22Rv1 (cell line): ENCODE measurements around the gene SPINDOC.

ENCODE experiments used
- ZFX ChIP-seq: fragments of 450-650 bp; IDR thresholded peaks from 2 replicates; pipeline ENCODE4 v1.6.1; 2017; ENCODE audit warnings: antibody characterized with exemption, borderline replicate concordance
- TF ChIP-seq, protein P1 (sequence below): fragments of 450-650 bp; IDR thresholded peaks from 2 replicates; pipeline ENCODE4 v1.5.1; 2017; ENCODE audit warnings: mild to moderate bottlenecking

- TF ChIP-seq, protein P1, sequence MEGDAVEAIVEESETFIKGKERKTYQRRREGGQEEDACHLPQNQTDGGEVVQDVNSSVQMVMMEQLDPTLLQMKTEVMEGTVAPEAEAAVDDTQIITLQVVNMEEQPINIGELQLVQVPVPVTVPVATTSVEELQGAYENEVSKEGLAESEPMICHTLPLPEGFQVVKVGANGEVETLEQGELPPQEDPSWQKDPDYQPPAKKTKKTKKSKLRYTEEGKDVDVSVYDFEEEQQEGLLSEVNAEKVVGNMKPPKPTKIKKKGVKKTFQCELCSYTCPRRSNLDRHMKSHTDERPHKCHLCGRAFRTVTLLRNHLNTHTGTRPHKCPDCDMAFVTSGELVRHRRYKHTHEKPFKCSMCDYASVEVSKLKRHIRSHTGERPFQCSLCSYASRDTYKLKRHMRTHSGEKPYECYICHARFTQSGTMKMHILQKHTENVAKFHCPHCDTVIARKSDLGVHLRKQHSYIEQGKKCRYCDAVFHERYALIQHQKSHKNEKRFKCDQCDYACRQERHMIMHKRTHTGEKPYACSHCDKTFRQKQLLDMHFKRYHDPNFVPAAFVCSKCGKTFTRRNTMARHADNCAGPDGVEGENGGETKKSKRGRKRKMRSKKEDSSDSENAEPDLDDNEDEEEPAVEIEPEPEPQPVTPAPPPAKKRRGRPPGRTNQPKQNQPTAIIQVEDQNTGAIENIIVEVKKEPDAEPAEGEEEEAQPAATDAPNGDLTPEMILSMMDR: peak; percentile 25; the same call in 1 of the 2 replicates
- no peak for TF ChIP-seq ZFX
Observed at GRCh38 chr11:63829823-63830489, 16.7 kb downstream of the SPINDOC start.
